GM12875 (cell line): ENCODE results near the gene BRAT1.

Source experiments
- H3K4me3 ChIP-seq: one replicate; pipeline ENCODE4 v1.5.1; 2011; ENCODE audit warnings: low read depth, low read length, control low read depth
- CTCF ChIP-seq: IDR thresholded peaks from 2 replicates; pipeline ENCODE4 v1.5.1; 2011; ENCODE audit warnings: low read depth, mild to moderate bottlenecking, control low read depth, inconsistent platforms, low read length, moderate library complexity, borderline replicate concordance; ENCODE audit not compliant: insufficient read depth

The BRAT1 gene

DNA sequence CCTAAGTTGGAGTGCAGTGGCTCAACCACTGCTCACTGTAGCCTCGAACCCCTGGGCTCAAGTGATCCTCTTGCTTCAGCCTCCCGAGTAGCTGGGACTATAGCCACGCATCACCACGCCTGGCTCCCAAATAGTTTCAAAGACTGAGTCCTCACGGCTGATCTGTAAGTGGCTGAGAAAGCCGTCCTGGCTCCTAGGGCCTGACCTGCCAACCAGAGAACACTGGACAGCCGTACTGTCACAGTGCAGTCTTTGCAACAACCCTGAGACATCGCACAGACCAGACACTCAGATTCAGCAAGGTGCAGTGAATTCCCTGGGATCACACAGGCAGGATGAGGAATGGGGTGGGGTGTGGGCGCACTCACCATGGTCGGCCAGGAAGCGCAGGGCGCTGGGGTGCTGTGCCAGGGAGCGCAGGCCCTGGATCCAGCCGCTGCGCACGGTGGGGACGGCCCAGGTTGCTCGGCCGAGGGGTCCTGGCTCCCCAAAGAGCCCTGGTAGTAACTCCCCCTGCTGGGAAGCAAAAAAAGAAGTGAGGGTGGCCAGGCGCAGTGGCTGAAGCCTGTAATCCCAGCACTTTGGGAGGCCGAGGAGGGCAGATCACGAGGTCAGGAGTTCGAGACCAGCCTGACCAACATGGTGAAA is 10.7 kb downstream of the BRAT1 start:
- TF ChIP-seq CTCF = no peak
- H3K4me3 ChIP-seq = no peak overlapping the region

DNA sequence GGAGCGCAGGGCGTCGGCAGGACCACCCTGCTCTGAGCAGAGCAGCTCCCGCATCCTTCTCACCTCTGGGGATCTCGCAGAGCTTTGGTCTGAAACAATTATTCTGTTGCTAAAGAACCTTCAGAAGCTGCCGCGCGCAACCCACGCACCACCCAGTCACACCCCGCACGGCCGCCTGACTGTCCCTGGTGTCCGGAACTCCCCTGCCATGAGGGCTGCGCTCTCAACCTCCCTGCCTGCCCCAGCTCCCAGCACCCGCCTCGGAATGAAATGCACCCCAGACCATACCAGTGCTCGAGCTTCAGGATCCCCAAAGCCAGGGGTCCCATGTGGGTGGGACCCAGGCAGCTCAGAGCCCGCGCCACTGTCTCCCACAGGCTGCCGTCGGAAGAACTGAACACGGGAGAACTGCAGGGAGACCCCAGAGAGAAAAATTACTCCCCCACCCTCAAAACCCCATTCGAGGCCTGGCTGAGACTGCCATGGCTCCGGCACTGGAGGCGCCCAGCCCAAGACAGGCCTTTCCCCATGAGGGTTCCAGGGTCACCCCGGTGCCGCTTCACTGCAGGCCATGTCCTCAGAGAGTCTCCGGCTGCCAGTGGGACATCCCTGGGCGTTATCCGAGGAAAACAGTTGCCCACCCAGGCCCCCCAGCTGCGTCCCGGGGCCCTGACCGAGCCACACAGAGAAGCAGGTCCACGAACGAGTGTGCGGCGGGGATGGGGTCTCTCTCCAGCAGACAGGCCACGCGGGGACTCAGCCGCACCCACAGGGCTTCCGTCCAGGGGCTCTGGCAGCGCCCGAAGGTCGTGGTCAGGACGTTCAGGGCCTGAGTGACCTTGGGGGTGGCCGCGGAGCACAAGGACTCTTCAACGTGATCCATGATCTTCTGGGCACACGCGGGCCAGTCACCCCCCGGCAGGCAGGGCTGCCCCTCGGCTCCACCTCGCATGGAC is 12.1 kb downstream of the BRAT1 start:
- H3K4me3 ChIP-seq = no peak overlapping the region
- TF ChIP-seq CTCF = no peak

DNA sequence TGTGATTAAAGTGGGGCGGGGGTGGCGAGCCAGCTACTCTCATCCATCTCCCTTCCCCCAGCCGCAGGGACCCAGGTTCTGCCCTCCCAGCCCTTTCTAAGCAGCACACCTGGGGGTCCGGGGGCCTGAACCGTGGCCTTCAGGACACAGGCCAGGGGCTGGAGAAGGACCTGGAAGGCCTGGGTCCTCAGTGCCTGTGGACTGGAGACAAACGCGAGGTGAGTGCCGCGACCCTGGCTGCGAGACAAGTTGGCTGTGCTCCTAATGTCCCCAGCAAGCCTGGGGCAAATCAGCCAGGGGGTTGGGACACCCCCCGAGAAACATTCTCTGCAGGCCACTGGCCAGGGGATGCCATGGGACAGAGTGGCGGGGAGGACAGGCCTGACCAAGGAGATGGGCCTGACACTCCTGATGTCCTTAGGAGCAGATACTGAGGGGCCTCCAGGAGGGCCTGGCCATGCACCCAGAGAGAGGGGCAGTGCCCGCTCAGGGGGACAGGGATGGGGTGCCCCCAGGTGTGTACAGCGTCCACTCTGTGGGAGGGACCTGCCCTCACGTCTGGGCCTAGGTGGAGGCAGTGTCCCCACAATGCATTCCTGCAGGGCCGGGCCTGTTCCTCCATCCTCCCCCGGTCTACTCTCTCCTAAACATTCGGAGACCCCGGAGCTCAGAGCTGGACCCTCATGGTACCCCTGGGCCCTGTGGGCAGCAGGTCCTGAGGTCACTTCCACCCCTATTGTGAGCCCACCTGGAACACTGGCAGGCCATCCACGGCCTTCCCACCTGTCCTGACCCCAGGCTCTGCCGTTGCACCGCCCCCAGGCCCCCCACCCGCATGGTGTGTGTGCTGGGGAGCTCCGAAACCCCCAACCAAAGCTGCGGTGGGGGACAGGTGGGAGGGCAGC is 13.1 kb downstream of the BRAT1 start:
- no peak overlapping the region for H3K4me3 ChIP-seq
- no peak for TF ChIP-seq CTCF

- no peak overlapping the region for H3K4me3 ChIP-seq
- no peak for TF ChIP-seq CTCF
Measured at GRCh38 chr7:2541291-2542010, 13.9 kb downstream of the BRAT1 start.

GRCh38 chr7:2540641-2541051 is 14.7 kb downstream of the BRAT1 start:
- H3K4me3 ChIP-seq = no peak overlapping the region
- TF ChIP-seq CTCF = no peak

GRCh38 chr7:2540133-2540532 is 15.2 kb downstream of the BRAT1 start:
- H3K4me3 ChIP-seq = no peak overlapping the region
- TF ChIP-seq CTCF = no peak
